Activated CD4-positive, alpha-beta memory T cell treated with anti-CD3 and anti-CD28 coated beads, Interleukin-2, amount 10 ng/mL, durations not matched to agents 7 days and 5 days (primary cell): ENCODE data around the gene NOS1AP. TPM values are rescaled to one million over a fixed set of nuclear protein-coding genes. Genes with fewer than 3 reads are reported as not detected.

Source experiments
- CTCF ChIA-PET: fragments of 350-600 bp; sonication (Branson Sonifier 250); formaldehyde crosslinking; loops from one replicate; lab custom pipeline; 2021; ENCODE audit warnings: antibody characterized with exemption, inconsistent platforms; lab: Charles Lee
- POLR2A ChIA-PET: fragments of 350-600 bp; sonication (Branson Sonifier 250); formaldehyde crosslinking; loops from one replicate; lab custom pipeline; 2021; ENCODE audit warnings: antibody characterized with exemption; lab: Charles Lee
- DNase-seq: peaks from one replicate; pipeline ENCODE4 v3.0.0-alpha.2; 2020
- H3K27ac Mint-ChIP-seq: one replicate; pipeline ENCODE4 v1.8.0; 2021; ENCODE audit warnings: mild to moderate bottlenecking, mixed read lengths
- H3K27me3 Mint-ChIP-seq: one replicate; pipeline ENCODE4 v1.8.0; 2021; ENCODE audit warnings: mixed read lengths
- H3K36me3 Mint-ChIP-seq: one replicate; pipeline ENCODE4 v1.8.0; 2021; ENCODE audit warnings: low read depth, mixed read lengths
- H3K4me1 Mint-ChIP-seq: one replicate; pipeline ENCODE4 v1.8.0; 2021; ENCODE audit warnings: mixed read lengths
- H3K4me3 Mint-ChIP-seq: one replicate; pipeline ENCODE4 v1.8.0; 2021; ENCODE audit warnings: mild to moderate bottlenecking, mixed read lengths
- H3K9me3 Mint-ChIP-seq: one replicate; pipeline ENCODE4 v1.8.0; 2021; ENCODE audit warnings: mixed read lengths
- total RNA-seq, 2 experiments: library from RNA; stranded (reverse); gene quantifications; one replicate each; pipeline ENCODE4 v1.2.3, GENCODE V29; 2021

Gene NOS1AP
- total RNA-seq, 2 experiments from 2014 or later, result 0.08 TPM; not detected in 1

GRCh38 chr1:162136760-162137159 is 67.3 kb downstream of the NOS1AP start:
- no peaks in the 10 kb centered on the region for H3K9me3 Mint-ChIP-seq
- no peak for DNase-seq
- no peak overlapping the region for H3K27ac Mint-ChIP-seq
- H3K27me3 Mint-ChIP-seq, result peaks cover 48% of the 10 kb centered on the region
- no peaks in the 10 kb centered on the region for H3K36me3 Mint-ChIP-seq
- no peak overlapping the region for H3K4me3 Mint-ChIP-seq
- CTCF ChIA-PET, result no interaction called here
- POLR2A ChIA-PET, result no interaction called here
- H3K4me1 Mint-ChIP-seq, result no peaks in the 10 kb centered on the region

DNA sequence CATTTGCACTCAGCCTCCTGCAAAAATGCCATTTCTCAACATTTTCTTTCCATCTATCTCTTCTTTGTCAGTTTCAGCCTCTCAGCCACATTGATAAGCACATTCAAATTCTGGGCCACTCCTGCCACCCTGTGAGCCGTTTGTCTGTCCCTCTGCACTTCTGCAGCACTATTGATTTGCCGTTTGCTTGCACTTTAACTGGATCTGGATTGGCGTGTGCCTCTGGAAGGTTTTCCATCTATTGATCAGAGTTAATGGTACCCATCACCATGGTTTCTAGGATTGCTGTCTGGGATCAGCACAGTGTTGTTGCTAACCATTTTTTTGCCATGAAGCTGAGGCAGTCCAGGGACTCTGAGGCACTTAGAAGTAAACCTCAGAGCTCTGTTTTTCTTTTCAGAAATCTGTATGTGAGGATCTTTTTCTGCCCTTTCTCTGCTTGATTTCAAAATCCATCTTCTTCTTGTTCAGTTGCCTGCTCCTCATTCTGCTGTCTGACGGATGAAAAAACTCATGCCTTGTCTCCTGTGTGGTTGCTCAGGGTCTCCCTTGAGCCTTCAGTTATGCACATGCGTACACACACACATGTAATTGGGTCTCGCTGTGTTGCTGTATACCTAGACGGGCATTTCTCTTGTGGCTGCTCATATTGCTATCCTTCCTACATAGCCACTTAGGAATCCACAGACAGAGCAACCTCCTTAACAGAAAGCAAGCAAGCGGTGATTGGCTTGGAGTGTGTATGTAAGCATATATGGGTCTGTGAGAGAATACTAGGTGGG is 67.9 kb downstream of the NOS1AP start:
- Mint-ChIP-seq H3K4me3 (no peak overlapping the region), H3K27me3 (peaks cover 48% of the 10 kb centered on the region), H3K9me3 (no peaks in the 10 kb centered on the region), H3K4me1 (no peaks in the 10 kb centered on the region), H3K27ac (no peak overlapping the region), H3K36me3 (no peaks in the 10 kb centered on the region)
- DNase-seq, result no peak
- CTCF ChIA-PET, result no interaction called here
- POLR2A ChIA-PET, result no interaction called here

GRCh38 chr1:162138112-162138511 is 68.6 kb downstream of the NOS1AP start:
- no peak overlapping the region for H3K4me3 Mint-ChIP-seq
- no peak overlapping the region for H3K27ac Mint-ChIP-seq
- peaks cover 44% of the 10 kb centered on the region for H3K27me3 Mint-ChIP-seq
- no peaks in the 10 kb centered on the region for H3K9me3 Mint-ChIP-seq
- POLR2A ChIA-PET, result no interaction called here
- H3K36me3 Mint-ChIP-seq, result no peaks in the 10 kb centered on the region
- DNase-seq, result no peak
- H3K4me1 Mint-ChIP-seq, result no peaks in the 10 kb centered on the region
- CTCF ChIA-PET, result no interaction called here

GRCh38 chr1:162138599-162139181 is 69.2 kb downstream of the NOS1AP start:
- Mint-ChIP-seq H3K9me3 (no peaks in the 10 kb centered on the region), H3K27ac (no peak overlapping the region), H3K36me3 (no peaks in the 10 kb centered on the region), H3K27me3 (peaks cover 42% of the 10 kb centered on the region), H3K4me1 (no peaks in the 10 kb centered on the region), H3K4me3 (no peak overlapping the region)
- DNase-seq, result no peak
- ChIA-PET CTCF (no interaction called here), POLR2A (no interaction called here)

- DNase-seq, result no peak
- ChIA-PET CTCF (no interaction called here), POLR2A (interaction anchor here (0.7 kb wide), 1 partner anchor 103 kb away, joined by 3 read pairs; no protein-coding TSS in a partner anchor)
- Mint-ChIP-seq H3K27me3 (peaks cover 40% of the 10 kb centered on the region), H3K4me1 (no peaks in the 10 kb centered on the region), H3K4me3 (no peak overlapping the region), H3K27ac (no peak overlapping the region), H3K9me3 (no peaks in the 10 kb centered on the region), H3K36me3 (no peaks in the 10 kb centered on the region)
These were observed 69.7 kb downstream of the NOS1AP start for GRCh38 chr1:162139211-162139610.

GRCh38 chr1:162141281-162142054 is 72.0 kb downstream of the NOS1AP start:
- ChIA-PET POLR2A (no interaction called here), CTCF (no interaction called here)
- no peaks in the 10 kb centered on the region for H3K4me1 Mint-ChIP-seq
- no peak overlapping the region for H3K4me3 Mint-ChIP-seq
- no peaks in the 10 kb centered on the region for H3K9me3 Mint-ChIP-seq
- H3K27me3 Mint-ChIP-seq, result peaks cover 28% of the 10 kb centered on the region
- H3K36me3 Mint-ChIP-seq, result no peaks in the 10 kb centered on the region
- DNase-seq, result no peak
- no peak overlapping the region for H3K27ac Mint-ChIP-seq

GRCh38 chr1:162142968-162143367 is 73.5 kb downstream of the NOS1AP start:
- CTCF ChIA-PET, result no interaction called here
- H3K27me3 Mint-ChIP-seq, result peaks cover 21% of the 10 kb centered on the region

GRCh38 chr1:162144268-162144667 is 74.8 kb downstream of the NOS1AP start:
- Mint-ChIP-seq H3K27ac (no peak overlapping the region), H3K9me3 (no peaks in the 10 kb centered on the region), H3K36me3 (no peaks in the 10 kb centered on the region), H3K4me1 (no peaks in the 10 kb centered on the region), H3K27me3 (peaks cover 25% of the 10 kb centered on the region), H3K4me3 (no peak overlapping the region)
- no peak for DNase-seq
- ChIA-PET POLR2A (no interaction called here), CTCF (no interaction called here)

More at GRCh38 chr1:162142968-162143367, 73.5 kb downstream of the NOS1AP start:
- POLR2A ChIA-PET, result no interaction called here
- H3K36me3 Mint-ChIP-seq, result no peaks in the 10 kb centered on the region
- no peaks in the 10 kb centered on the region for H3K4me1 Mint-ChIP-seq
- H3K4me3 Mint-ChIP-seq, result no peak overlapping the region
- no peak for DNase-seq
- no peak overlapping the region for H3K27ac Mint-ChIP-seq
- no peaks in the 10 kb centered on the region for H3K9me3 Mint-ChIP-seq

- ChIA-PET POLR2A (no interaction called here), CTCF (no interaction called here)
- Mint-ChIP-seq H3K36me3 (no peaks in the 10 kb centered on the region), H3K4me1 (no peaks in the 10 kb centered on the region), H3K27ac (no peak overlapping the region), H3K27me3 (peaks cover 23% of the 10 kb centered on the region), H3K9me3 (no peaks in the 10 kb centered on the region), H3K4me3 (no peak overlapping the region)
- DNase-seq, result no peak
These were observed 75.4 kb downstream of the NOS1AP start for GRCh38 chr1:162144853-162145252.

GRCh38 chr1:162145280-162145965 is 75.9 kb downstream of the NOS1AP start:
- H3K4me3 Mint-ChIP-seq, result no peak overlapping the region

DNA sequence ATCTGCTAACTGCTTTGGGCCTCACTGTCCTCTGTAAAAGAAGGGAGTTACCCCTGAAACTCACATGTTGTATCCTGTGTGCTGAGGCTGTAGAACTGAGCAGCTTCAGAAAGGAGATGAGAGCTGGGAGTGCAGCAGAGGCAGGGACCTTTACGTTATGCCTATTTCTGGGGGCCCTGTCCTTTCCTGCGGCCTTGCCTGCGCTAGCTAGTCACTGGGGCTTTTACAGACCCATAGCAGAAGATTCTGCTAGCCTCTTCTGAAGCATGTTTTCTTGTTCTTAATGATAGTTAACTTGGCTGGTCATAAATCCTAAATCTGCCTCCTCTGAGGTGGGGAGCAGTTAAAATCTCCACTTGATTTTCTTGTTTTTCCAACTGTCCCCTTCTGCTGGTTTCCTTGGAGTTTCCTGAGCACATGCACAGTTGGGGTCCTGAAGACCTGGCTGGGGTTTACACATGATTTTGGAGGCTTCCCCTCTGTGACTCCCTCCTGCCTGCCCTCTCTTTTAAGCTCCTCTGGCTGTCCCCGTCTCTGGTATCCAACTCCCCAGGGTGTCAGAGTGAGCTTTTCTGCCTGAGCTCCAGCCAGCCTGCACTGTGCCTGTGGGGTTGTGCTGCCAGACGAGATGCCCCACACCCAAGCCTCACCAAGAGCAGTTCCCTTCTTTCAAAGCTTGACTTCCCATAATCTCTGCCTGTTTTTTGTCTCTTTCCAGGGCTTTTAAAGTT is 76.6 kb downstream of the NOS1AP start:
- Mint-ChIP-seq H3K27me3 (peaks cover 25% of the 10 kb centered on the region), H3K27ac (no peak overlapping the region), H3K9me3 (no peaks in the 10 kb centered on the region), H3K36me3 (no peaks in the 10 kb centered on the region), H3K4me1 (no peaks in the 10 kb centered on the region), H3K4me3 (no peak overlapping the region)
- POLR2A ChIA-PET, result no interaction called here
- no peak for DNase-seq
- CTCF ChIA-PET, result no interaction called here

More at GRCh38 chr1:162145280-162145965, 75.9 kb downstream of the NOS1AP start:
- H3K27me3 Mint-ChIP-seq, result peaks cover 26% of the 10 kb centered on the region
- no peak overlapping the region for H3K27ac Mint-ChIP-seq
- ChIA-PET POLR2A (no interaction called here), CTCF (no interaction called here)
- no peak for DNase-seq
- H3K4me1 Mint-ChIP-seq, result no peaks in the 10 kb centered on the region
- no peaks in the 10 kb centered on the region for H3K36me3 Mint-ChIP-seq
- no peaks in the 10 kb centered on the region for H3K9me3 Mint-ChIP-seq

DNA sequence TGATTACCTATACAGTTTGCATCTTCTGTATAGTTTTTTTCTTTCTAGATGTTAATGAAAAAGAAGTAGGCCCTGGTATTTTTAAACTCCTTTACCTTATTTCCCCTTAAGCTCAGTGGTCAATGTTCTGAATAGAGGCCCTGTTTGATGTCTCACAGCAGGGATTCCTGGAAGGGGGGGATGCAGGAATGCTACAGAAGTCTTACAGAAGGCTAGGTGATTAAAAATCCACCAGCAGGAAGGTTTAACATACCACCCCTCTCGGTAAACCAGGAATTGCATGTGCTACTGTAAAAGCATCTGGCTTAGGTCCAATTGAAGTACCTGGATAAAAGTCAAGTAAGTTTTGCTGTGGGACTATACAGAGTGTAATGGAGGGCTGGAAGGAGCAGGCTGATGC is 78.3 kb downstream of the NOS1AP start:
- H3K36me3 Mint-ChIP-seq, result no peaks in the 10 kb centered on the region
- H3K9me3 Mint-ChIP-seq, result no peaks in the 10 kb centered on the region
- no peak overlapping the region for H3K27ac Mint-ChIP-seq
- peaks cover 3% of the 10 kb centered on the region for H3K4me1 Mint-ChIP-seq
- CTCF ChIA-PET, result no interaction called here
- peaks cover 20% of the 10 kb centered on the region for H3K27me3 Mint-ChIP-seq
- H3K4me3 Mint-ChIP-seq, result no peak overlapping the region
- POLR2A ChIA-PET, result no interaction called here
- no peak for DNase-seq
